Retina (tissue), 1 donor: Measurements from ENCODE around the gene TLE1.

Experiments used
- DNase-seq: peaks from one replicate; pipeline ENCODE4 v3.0.0-alpha.2; 2016

TLE1 gene

GRCh38 chr9:81573415-81574321 is 115.7 kb downstream of the TLE1 start:
- no peak for DNase-seq

GRCh38 chr9:81570083-81570482 is 119.3 kb downstream of the TLE1 start:
- DNase-seq: no peak

DNA sequence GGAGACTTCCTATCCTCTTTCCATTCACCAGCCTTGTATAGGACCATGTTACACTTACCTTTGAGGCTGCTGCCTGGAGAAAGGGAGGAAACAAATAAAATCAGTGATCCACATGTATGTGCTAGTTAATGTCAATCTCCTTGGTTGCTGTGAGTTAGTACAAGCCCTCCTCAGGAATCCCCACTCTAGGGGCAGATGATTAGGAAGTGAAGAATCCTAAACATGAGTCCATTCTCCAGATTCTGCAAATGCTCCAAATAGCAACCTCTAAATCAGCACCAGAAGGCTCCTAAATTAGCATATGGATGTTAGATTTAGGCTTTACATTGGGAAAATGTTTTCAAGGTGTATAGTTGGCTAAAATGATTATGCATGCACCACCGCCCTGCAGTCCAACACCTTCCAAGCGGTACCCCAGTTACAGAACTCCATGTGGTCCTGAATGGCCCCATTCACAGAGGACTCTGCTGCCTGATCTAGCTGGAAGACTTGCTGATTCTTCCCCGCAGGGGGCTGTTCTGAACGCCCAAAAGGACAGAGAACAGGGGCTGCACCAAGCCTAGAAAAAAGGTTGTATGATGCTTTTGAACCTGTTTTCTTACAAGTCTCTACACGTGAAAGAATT is 123.2 kb downstream of the TLE1 start:
- DNase-seq: no peak

GRCh38 chr9:81565609-81566008 is 123.7 kb downstream of the TLE1 start:
- no peak for DNase-seq

DNA sequence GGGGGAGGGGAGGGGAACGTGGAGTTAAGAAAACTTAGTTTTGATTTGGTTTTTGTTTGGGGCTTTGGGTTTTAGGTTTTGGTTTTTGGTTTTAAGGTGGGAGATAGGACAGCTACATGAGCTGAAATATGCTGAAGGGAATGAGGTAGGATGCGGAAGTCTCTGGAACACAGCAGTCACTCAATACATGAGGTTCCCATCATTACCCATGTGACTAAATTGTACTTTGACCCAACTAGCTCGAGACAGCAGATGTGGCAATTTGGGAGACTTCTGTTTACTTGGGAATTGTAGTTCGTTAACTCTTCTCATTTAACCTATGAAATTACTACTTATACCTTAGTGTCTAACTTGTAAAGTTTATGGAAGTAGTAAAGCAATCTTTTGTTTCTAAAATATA is 124.2 kb downstream of the TLE1 start:
- DNase-seq: no peak

GRCh38 chr9:81564632-81565031 is 124.7 kb downstream of the TLE1 start:
- no peak for DNase-seq

DNA sequence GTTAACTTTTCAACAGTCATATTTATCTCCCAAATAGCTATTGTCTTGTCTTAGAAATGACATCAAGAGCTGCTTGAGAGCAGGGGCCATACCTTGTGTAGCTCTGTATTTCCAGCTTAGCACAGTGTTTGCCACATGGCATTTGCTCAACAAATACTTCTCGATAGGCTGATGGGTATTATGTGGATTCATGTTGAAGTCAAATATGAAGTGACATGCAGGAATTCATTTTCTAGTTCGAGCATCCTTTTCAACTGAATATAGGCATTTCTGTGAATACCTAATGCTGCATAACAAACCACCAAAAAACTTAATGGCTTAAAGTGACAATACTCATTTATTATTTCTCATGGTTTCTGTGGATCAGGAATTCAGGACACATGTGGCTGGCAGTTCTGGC is 125.6 kb downstream of the TLE1 start:
- DNase-seq: no peak

- no peak for DNase-seq
These were observed 126.3 kb downstream of the TLE1 start for GRCh38 chr9:81563020-81563407.

GRCh38 chr9:81562231-81563019 is 126.9 kb downstream of the TLE1 start:
- no peak for DNase-seq

- no peak for DNase-seq
These were observed 128.3 kb downstream of the TLE1 start for GRCh38 chr9:81560851-81561732.

- DNase-seq: no peak
These were observed 129.6 kb downstream of the TLE1 start for GRCh38 chr9:81559709-81560108.

GRCh38 chr9:81559197-81559596 is 130.2 kb downstream of the TLE1 start:
- DNase-seq: no peak

DNA sequence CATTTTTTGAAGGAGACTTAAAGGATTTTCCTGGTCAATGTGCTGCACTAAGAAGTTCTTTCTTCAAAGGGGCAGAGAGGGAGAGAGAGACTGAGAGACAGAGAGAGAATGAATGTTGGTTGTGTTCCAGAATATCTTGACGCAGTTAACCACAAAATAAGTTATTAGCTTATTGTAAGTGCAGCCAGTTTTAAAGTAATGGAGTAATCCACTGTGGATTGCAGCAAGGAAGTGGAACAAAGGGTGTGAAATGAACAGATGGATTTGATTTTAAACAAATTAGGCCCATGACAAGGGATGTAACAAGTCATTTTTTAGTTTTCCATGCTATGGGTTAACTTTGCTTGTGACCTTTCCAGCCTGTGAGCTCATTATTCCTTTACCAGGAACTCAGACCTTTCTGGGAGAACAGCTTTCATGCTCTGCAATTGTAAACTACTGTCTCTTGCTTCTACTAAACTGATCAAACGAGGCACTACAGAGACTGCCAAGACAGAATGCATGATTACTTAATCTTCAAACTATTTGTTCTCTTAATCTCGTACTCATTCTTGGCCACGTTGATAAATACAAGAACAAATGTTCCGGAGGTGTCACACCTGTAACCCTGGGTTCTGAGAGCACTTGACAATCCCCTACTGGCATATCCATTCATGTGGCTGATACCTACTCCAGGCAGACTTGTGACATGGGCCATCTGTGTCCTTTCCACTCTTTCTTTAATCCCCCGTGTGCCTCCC is 131.1 kb downstream of the TLE1 start:
- DNase-seq: no peak

DNA sequence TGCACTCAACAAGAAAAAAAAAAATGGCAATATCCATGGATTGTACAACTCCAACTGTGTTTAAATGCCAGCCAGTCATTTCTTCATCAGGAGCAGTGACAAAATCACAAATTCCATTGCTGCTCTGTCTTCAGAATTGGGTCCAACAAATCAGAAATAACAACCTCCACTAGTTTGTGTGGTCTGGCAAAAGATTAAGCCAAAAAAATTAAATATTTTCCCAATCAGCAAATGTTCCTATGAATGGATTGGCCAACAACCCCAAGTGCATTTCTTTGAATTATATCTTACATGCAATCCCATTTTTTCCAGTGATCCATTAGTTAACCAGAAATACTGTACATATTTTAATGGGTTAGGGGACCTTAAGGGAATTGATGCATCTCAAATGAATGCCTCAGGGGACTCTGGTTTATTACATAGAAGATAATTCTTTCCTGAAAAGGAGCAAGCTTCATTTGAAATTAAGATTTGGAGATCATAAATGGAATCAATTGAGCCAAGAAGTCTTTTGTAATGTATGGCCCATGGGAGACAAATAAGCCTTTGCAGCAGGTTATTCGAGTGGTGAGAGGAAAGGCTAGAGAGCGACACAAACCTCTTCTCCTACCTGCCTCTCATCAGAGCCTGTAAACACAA is 131.8 kb downstream of the TLE1 start:
- no peak for DNase-seq

GRCh38 chr9:81556923-81557322 is 132.4 kb downstream of the TLE1 start:
- DNase-seq: no peak

DNA sequence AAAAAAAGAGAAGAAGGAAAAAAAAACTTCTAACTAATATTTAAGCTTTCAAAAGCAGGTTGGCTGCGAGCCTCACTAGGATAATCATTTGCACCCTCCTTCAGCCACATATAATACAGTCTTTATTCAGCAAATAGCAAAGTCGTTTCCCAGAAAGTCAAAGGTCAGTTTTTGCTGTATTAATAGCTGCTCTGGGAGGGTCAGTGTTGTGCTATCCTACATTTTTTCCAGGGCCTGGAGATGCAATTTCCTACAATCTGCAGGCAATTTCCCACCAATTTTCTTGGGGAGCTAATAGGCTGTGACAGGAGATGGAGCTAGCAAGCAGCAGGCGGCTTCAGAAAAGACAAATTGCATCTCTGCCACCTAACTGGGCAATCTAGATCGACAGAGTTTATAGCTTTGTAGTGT is 136.8 kb downstream of the TLE1 start:
- peak; percentile 73 for DNase-seq

- DNase-seq: no peak
These were observed 139.2 kb downstream of the TLE1 start for GRCh38 chr9:81550207-81550583.

- no peak for DNase-seq
These were observed 139.7 kb downstream of the TLE1 start for GRCh38 chr9:81549500-81550206.

DNA sequence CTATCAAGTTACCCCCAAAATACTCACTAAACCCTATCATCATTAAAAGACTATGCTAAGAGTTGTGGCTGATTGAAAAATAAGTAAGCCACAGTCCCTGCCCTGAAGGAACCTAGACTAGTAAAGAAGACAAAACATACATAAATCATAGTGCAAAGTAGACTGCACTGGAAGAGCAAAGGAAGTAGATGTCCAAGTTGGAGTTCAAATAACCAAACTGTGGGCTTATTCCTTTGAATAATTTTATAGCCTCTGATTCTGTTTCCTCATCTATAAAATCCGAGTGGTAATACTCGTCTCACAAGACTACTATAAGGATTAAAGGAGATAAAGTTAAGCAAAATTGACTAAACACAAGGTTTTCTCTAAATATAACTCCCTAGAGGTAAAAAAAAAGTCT is 140.4 kb downstream of the TLE1 start:
- no peak for DNase-seq

DNA sequence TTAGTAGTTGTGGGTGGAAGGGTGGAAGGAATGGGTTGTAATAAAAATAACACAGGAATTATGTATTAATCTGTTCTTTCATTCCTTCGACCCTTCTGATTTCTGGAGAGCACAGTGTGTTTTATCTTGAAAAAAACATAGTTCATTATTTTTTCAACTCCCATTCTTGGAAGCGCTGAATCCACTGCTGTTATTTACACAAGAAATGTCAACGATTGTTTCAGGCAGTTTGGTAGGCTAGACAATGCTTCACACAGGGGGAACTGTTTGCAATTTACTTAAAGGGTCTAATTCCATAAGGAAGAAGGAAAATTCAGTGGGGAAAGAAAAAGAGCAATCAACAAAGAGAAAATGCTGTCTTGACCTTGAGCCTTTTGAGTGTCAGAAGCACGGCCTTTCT is 142.9 kb downstream of the TLE1 start:
- no peak for DNase-seq

GRCh38 chr9:81543695-81544094 is 145.7 kb downstream of the TLE1 start:
- DNase-seq: no peak
